GM13976 (cell line): ENCODE data around the gene SMAD7.

Experiments used
- DNase-seq: peaks from one replicate; pipeline ENCODE4 v3.0.0; 2012; ENCODE audit warnings: low spot score
- CTCF ChIP-seq: IDR thresholded peaks from 2 replicates; pipeline ENCODE4 v1.5.1; 2012; ENCODE audit warnings: borderline replicate concordance, mild to moderate bottlenecking; ENCODE audit not compliant: insufficient read depth; ENCODE audit errors: extremely low read depth, missing control alignments, control extremely low read depth
- in situ Hi-C: fragments of 300-500 bp; cut with MboI; formaldehyde crosslinking; loops from one replicate; pipeline ENCODE4 v1.12.0; 2022; ENCODE audit warnings: low sequenced_read_pairs, mixed read lengths, inconsistent platforms; ENCODE audit not compliant: unreplicated experiment

Gene SMAD7

GRCh38 chr18:48891721-48892120 lies 59.0 kb downstream of the SMAD7 start:
- DNase-seq = no peak
- TF ChIP-seq CTCF = no peak
- in situ Hi-C loops = loop anchor here (25.0 kb wide), 1 partner anchor 96 kb away; no protein-coding TSS in a partner anchor

GRCh38 chr18:48889981-48890762 lies 60.6 kb downstream of the SMAD7 start:
- DNase-seq = no peak
- TF ChIP-seq CTCF = no peak
- in situ Hi-C loops = loop anchor here (25.0 kb wide), 1 partner anchor 97 kb away; no protein-coding TSS in a partner anchor

GRCh38 chr18:48889115-48889941 lies 61.4 kb downstream of the SMAD7 start:
- TF ChIP-seq CTCF = no peak
- no peak for DNase-seq
- in situ Hi-C loops = loop anchor here (25.0 kb wide), 1 partner anchor 98 kb away; no protein-coding TSS in a partner anchor

GRCh38 chr18:48888773-48889080 lies 62.0 kb downstream of the SMAD7 start:
- no peak for DNase-seq
- TF ChIP-seq CTCF = no peak
- in situ Hi-C loops = loop anchor here (25.0 kb wide), 1 partner anchor 99 kb away; no protein-coding TSS in a partner anchor

- DNase-seq = no peak
- TF ChIP-seq CTCF = no peak
- in situ Hi-C loops = loop anchor here (25.0 kb wide), 1 partner anchor 99 kb away; no protein-coding TSS in a partner anchor
These were observed 62.6 kb downstream of the SMAD7 start for GRCh38 chr18:48887905-48888772.

GRCh38 chr18:48887294-48887904 lies 63.4 kb downstream of the SMAD7 start:
- no peak for DNase-seq
- TF ChIP-seq CTCF = no peak
- in situ Hi-C loops = loop anchor here (25.0 kb wide), 1 partner anchor 100 kb away; no protein-coding TSS in a partner anchor
